Measurements from ENCODE around the gene CCNL1.

CCNL1 gene

DNA sequence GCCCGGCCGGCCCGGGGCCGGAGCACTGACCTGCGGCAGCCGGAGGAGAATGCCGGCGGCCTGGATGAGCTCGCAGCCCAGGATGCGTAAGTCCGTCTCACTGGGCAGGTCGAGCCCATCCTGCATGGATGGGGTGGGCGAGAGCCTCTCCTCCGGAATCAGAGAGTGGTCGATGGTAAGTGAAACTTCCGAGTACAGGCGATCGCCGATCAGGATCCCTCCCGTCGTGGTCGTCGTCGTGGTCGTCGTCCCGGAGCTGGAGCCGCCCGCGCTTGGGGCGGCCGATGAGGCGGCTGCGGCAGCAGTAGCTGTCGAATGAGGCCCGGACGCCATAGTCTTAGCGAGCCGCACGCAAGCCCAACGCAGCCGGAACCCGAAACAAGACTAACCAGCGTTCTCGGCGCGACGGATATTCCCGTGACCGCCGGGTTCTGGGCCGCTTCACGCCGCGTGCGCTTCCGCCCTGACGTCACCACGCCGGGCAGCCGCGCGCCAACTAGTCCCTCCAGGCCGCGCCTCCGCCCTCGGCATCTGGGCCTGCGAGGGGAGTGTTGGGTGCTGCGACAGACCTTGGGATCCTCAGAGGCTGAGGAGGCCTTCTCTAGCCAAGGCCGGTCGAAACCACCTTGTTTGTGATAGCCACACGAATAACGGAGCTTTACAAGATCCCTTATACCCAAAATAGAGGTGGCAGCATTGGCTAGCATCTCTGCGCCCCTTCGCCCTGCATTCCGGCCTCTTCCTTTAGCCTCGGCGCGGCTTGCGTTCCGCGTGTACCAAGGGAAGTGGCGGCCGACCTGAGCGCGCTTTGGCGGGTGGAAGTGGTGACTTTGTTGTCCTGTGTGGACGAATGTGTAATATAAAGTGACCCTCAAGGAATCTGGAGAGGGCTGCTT, at the start of gene CCNL1:
Gene CCNL1 (minus strand): TSS at position 386 of the 896 bp plus-strand sequence. CDS start 53 bp downstream, at position 333.
- H3K4me1 ChIP-seq (ENCODE audit: insufficient read depth, low read length, poor library complexity, severe bottlenecking) = peaks cover 37% of the 10 kb centered on the region
- H3K4me2 ChIP-seq (ENCODE audit: low read depth, low read length, poor library complexity, severe bottlenecking) = peak within 1 kb of the TSS; percentile 94
- peaks cover 48% of the 10 kb centered on the region for H4K20me1 ChIP-seq (ENCODE audit: insufficient read depth, low read length, poor library complexity, severe bottlenecking)
- peaks cover 5% of the 10 kb centered on the region for H3K27me3 ChIP-seq (ENCODE audit: insufficient read depth, low read length, poor library complexity, severe bottlenecking)
- peaks cover 40% of the 10 kb centered on the region for H3K36me3 ChIP-seq (ENCODE audit: insufficient read depth, low read length)
- peak within 1 kb of the TSS; percentile 84 for H2AFZ ChIP-seq (ENCODE audit: low read length)
- H3K79me2 ChIP-seq (ENCODE audit: insufficient read depth, low read length) = peaks cover 66% of the 10 kb centered on the region
- peak within 1 kb of the TSS; percentile 99 for H3K9ac ChIP-seq (ENCODE audit: low read depth, low read length, poor library complexity, severe bottlenecking)
- no peaks in the 10 kb centered on the region for H3F3A ChIP-seq (ENCODE audit: low read depth)
- H3K4me3 ChIP-seq (ENCODE audit: low read length, poor library complexity, severe bottlenecking) = peak within 1 kb of the TSS; percentile 98
- no peaks in the 10 kb centered on the region for H3K9me3 ChIP-seq (ENCODE audit: insufficient read depth, low read depth, low read length)
- no peaks in the 10 kb centered on the region for H3K9me2 ChIP-seq (replicated peaks; ENCODE audit: low read depth, low read length)
- TF ChIP-seq, protein P1, sequence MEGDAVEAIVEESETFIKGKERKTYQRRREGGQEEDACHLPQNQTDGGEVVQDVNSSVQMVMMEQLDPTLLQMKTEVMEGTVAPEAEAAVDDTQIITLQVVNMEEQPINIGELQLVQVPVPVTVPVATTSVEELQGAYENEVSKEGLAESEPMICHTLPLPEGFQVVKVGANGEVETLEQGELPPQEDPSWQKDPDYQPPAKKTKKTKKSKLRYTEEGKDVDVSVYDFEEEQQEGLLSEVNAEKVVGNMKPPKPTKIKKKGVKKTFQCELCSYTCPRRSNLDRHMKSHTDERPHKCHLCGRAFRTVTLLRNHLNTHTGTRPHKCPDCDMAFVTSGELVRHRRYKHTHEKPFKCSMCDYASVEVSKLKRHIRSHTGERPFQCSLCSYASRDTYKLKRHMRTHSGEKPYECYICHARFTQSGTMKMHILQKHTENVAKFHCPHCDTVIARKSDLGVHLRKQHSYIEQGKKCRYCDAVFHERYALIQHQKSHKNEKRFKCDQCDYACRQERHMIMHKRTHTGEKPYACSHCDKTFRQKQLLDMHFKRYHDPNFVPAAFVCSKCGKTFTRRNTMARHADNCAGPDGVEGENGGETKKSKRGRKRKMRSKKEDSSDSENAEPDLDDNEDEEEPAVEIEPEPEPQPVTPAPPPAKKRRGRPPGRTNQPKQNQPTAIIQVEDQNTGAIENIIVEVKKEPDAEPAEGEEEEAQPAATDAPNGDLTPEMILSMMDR (conservative IDR thresholded peaks at IDR 0.05; ENCODE audit: low read length) = no peak
- no peak for TF ChIP-seq EZH2phosphoT487 (IDR thresholded peaks at IDR 0.05; ENCODE audit: borderline replicate concordance)

DNA sequence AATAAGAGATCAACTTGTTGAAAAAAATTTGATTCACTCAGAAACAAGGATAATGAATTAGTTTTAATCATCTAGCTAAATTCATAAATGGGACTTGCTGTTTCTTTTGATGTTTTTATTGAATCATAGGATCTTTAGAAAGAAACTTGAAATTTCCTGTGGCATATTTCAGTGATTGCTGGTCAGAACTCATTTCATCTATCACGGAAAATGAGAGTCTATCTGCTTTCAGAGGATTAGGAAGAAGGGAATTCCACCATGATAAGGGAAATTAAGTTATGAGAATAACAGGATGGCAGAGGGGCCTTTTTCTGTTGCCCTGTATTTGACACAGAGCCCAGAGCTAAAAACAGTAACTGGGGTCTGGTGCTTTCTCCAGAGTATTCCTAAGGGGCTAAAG, 44.9 kb upstream of the CCNL1 start:
- H3K36me3 ChIP-seq (ENCODE audit: insufficient read depth, low read length) = no peaks in the 10 kb centered on the region
- H3K9ac ChIP-seq (ENCODE audit: low read depth, low read length, poor library complexity, severe bottlenecking) = no peak overlapping the region
- no peaks in the 10 kb centered on the region for H3K9me2 ChIP-seq (replicated peaks; ENCODE audit: low read depth, low read length)
- no peaks in the 10 kb centered on the region for H4K20me1 ChIP-seq (ENCODE audit: insufficient read depth, low read length, poor library complexity, severe bottlenecking)
- TF ChIP-seq, protein P1 (conservative IDR thresholded peaks at IDR 0.05; ENCODE audit: low read length) = no peak
- TF ChIP-seq EZH2phosphoT487 (IDR thresholded peaks at IDR 0.05; ENCODE audit: borderline replicate concordance) = no peak
- no peaks in the 10 kb centered on the region for H3F3A ChIP-seq (ENCODE audit: low read depth)
- no peak overlapping the region for H2AFZ ChIP-seq (ENCODE audit: low read length)
- H3K4me1 ChIP-seq (ENCODE audit: insufficient read depth, low read length, poor library complexity, severe bottlenecking) = no peaks in the 10 kb centered on the region
- H3K4me3 ChIP-seq (ENCODE audit: low read length, poor library complexity, severe bottlenecking) = no peak overlapping the region
- no peaks in the 10 kb centered on the region for H3K27me3 ChIP-seq (ENCODE audit: insufficient read depth, low read length, poor library complexity, severe bottlenecking)
- no peak overlapping the region for H3K4me2 ChIP-seq (ENCODE audit: low read depth, low read length, poor library complexity, severe bottlenecking)
- no peaks in the 10 kb centered on the region for H3K9me3 ChIP-seq (ENCODE audit: insufficient read depth, low read depth, low read length)
- H3K79me2 ChIP-seq (ENCODE audit: insufficient read depth, low read length) = no peaks in the 10 kb centered on the region

DNA sequence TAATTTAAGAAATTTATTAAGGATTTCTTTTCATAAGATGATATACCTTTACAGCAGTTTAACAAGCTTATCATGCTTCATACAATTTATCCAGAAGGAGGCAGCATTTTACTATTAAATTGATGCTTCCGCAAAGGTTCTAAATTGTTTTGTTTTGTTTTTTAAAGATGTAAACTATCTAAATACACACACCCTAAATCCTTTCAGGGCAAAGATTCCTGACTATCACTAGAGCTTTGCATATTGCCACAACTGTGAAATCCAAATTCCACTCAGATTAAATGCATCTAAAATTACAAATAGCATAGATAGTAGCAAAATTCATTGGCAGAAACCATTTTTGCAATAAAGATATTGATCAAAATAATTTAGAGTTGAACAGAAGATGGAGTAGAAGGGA, 44.5 kb upstream of the CCNL1 start:
- no peaks in the 10 kb centered on the region for H3K4me1 ChIP-seq (ENCODE audit: insufficient read depth, low read length, poor library complexity, severe bottlenecking)
- H2AFZ ChIP-seq (ENCODE audit: low read length) = no peak overlapping the region

More for the DNA sequence above, 44.5 kb upstream of the CCNL1 start:
- no peak for TF ChIP-seq EZH2phosphoT487 (IDR thresholded peaks at IDR 0.05; ENCODE audit: borderline replicate concordance)
- TF ChIP-seq, protein P1 (conservative IDR thresholded peaks at IDR 0.05; ENCODE audit: low read length) = peak; percentile 75
- Histone ChIP-seq H3K9me3 (ENCODE audit: insufficient read depth, low read depth, low read length) (no peaks in the 10 kb centered on the region), H3K36me3 (ENCODE audit: insufficient read depth, low read length) (no peaks in the 10 kb centered on the region), H3K4me3 (ENCODE audit: low read length, poor library complexity, severe bottlenecking) (no peak overlapping the region), H3F3A (ENCODE audit: low read depth) (no peaks in the 10 kb centered on the region), H3K79me2 (ENCODE audit: insufficient read depth, low read length) (no peaks in the 10 kb centered on the region), H3K27me3 (ENCODE audit: insufficient read depth, low read length, poor library complexity, severe bottlenecking) (no peaks in the 10 kb centered on the region), H3K9ac (ENCODE audit: low read depth, low read length, poor library complexity, severe bottlenecking) (no peak overlapping the region), H3K9me2 (replicated peaks; ENCODE audit: low read depth, low read length) (no peaks in the 10 kb centered on the region), H4K20me1 (ENCODE audit: insufficient read depth, low read length, poor library complexity, severe bottlenecking) (no peaks in the 10 kb centered on the region), H3K4me2 (ENCODE audit: low read depth, low read length, poor library complexity, severe bottlenecking) (no peak overlapping the region)

All from Loucy (cell line).